A549 treated with AZD2906 at 1 μM for 4 hours (cell line): ENCODE results near the gene NTRK2. TPM values are rescaled to one million over a fixed set of nuclear protein-coding genes. Genes with fewer than 3 reads are reported as not detected.

Experiments
- total RNA-seq: library from RNA; stranded (reverse); fragments of 200-300 nt; extraction: Qiagen RNA extraction; gene quantifications from 5 replicates; pipeline ENCODE4 v1.2.3, GENCODE V29; 2022

The NTRK2 gene
- 0.01 to 0.03 TPM (median 0.02 TPM) in 5 replicates for total RNA-seq

GRCh38 chr9:84669288-84670137 lies at the start of gene NTRK2:
Gene NTRK2 (plus strand): TSS chr9:84669729. CDS start chr9:84670749, 1,020 bp downstream.

